ENCODE results near the gene USO1. TPM values are rescaled to one million over a fixed set of nuclear protein-coding genes. Genes with fewer than 3 reads are reported as not detected.
"Not testable (repeated sequence)": the region's sequence is repeated elsewhere in the genome, so short reads cannot be mapped to it uniquely, and the experiment has no call there.

Gene USO1
- polyA plus RNA-seq, 1 donor (not counting 4 experiments of a cell fraction or from before 2014, with no cell fraction given) = 75.4 TPM

DNA sequence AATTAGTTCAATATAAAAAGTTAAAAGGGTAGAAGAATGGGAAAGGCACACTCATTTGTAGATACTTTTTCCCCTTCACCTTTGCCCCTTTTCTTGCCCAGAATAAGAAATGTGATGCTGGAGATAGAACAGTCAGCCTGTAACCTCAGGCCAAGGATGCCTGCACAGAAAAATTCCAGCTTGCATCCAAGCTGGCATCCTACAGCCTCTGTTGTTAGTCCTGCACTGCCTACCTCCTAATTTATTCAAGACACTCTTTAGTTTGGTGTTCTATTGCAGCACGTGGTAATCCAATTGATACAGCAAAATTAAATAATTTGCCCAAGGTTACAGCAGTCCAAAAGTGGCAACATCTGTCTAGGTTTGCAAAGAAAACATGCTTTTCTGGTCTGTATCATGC is 9.7 kb upstream of the USO1 start:
- no peaks in the 10 kb centered on the region for H3K27me3 ChIP-seq (ENCODE audit: control insufficient read depth, extremely low read depth, insufficient read depth, low read length)
- peaks cover 16% of the 10 kb centered on the region for H3K4me1 ChIP-seq (ENCODE audit: control insufficient read depth, extremely low read depth, insufficient read depth, low read length)
- peaks cover 0 to 1% of the 10 kb centered on the region in 2 experiments for H3K36me3 ChIP-seq (ENCODE audit: control insufficient read depth in 2 of 2, extremely low read depth in 1 of 2, insufficient read depth in 2 of 2, low read length in 2 of 2)
- no peak overlapping the region for H3K27ac ChIP-seq (ENCODE audit: control insufficient read depth, insufficient read depth, low read length)
- no peak overlapping the region for H3K4me3 ChIP-seq (ENCODE audit: control insufficient read depth in 2 of 3, extremely low read depth in 1 of 3, insufficient read depth in 2 of 3, low read depth in 1 of 3, low read length in 3 of 3)
- DNase-seq (ENCODE audit: low read depth, low spot score) (no peak), FAIRE-seq (no peak)
- H4K20me1 ChIP-seq (ENCODE audit: control insufficient read depth, extremely low read depth, insufficient read depth, low read length) = no peaks in the 10 kb centered on the region
- H2AFZ ChIP-seq (ENCODE audit: control insufficient read depth, low read length) = no peak overlapping the region
- no peaks in the 10 kb centered on the region for H3K9me1 ChIP-seq (ENCODE audit: control insufficient read depth, extremely low read depth, insufficient read depth, low read length)
- no peaks in the 10 kb centered on the region for H3K79me2 ChIP-seq (ENCODE audit: control insufficient read depth, insufficient read depth, low read length)
- no peak overlapping the region for H3K4me2 ChIP-seq (ENCODE audit: control insufficient read depth, extremely low read depth, insufficient read depth, low read depth, low read length)
- dilution Hi-C loops (cut with MboI; ENCODE audit: extremely low pct_ligation_motif_present, low sequenced_read_pairs) = no loop called here
- no peaks in the 10 kb centered on the region for H3K9me3 ChIP-seq (ENCODE audit: control insufficient read depth, low read depth, low read length)
- no peak overlapping the region for H3K9ac ChIP-seq (ENCODE audit: control insufficient read depth, extremely low read depth, insufficient read depth, low read length)
- TF ChIP-seq, protein P1, sequence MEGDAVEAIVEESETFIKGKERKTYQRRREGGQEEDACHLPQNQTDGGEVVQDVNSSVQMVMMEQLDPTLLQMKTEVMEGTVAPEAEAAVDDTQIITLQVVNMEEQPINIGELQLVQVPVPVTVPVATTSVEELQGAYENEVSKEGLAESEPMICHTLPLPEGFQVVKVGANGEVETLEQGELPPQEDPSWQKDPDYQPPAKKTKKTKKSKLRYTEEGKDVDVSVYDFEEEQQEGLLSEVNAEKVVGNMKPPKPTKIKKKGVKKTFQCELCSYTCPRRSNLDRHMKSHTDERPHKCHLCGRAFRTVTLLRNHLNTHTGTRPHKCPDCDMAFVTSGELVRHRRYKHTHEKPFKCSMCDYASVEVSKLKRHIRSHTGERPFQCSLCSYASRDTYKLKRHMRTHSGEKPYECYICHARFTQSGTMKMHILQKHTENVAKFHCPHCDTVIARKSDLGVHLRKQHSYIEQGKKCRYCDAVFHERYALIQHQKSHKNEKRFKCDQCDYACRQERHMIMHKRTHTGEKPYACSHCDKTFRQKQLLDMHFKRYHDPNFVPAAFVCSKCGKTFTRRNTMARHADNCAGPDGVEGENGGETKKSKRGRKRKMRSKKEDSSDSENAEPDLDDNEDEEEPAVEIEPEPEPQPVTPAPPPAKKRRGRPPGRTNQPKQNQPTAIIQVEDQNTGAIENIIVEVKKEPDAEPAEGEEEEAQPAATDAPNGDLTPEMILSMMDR (optimal IDR thresholded peaks at IDR 0.05 in 1 of 3, IDR thresholded peaks at IDR 0.05 in 1 of 3, conservative IDR thresholded peaks at IDR 0.05 in 1 of 3; ENCODE audit: extremely low read depth in 1 of 3, insufficient read depth in 2 of 3, low read length in 3 of 3) = no peak
- TF ChIP-seq EZH2 (IDR thresholded peaks at IDR 0.05; ENCODE audit: low read length) = no peak

DNA sequence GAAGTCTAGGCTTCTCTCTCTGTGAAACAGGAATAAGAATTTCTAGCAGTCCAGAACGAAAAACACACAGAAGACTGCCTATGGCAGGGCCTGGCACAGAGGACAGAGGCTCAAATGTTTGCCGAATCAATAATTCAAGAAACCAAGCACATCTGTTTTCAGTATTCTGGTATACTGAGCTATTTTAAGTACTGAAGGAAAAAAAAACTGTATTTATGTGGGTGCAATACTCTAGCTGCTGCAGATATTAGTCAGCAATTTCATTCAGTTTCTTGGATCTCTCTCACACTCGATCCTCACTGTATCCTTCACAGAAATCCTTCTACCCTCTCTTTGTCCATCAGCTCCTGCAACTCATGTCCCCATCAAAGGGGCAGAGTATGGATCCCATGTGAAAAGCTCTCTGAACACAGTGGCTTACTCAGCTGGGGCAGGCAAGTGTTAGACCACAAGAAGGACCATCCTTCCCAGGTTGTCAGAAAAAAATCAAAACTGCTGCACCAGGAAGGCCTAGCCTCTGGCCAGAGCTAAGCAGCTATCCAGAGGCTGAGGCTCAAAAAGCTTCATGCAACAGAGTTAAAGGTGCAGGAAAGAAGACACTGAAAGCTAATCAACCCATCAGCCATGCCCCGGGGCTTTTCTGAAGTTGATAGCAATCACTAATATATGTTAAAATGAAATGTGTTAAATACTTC is 9.1 kb upstream of the USO1 start:
- dilution Hi-C loops (cut with MboI; ENCODE audit: extremely low pct_ligation_motif_present, low sequenced_read_pairs) = no loop called here
- TF ChIP-seq EZH2 (IDR thresholded peaks at IDR 0.05; ENCODE audit: low read length) = no peak
- TF ChIP-seq, protein P1 (optimal IDR thresholded peaks at IDR 0.05 in 1 of 3, IDR thresholded peaks at IDR 0.05 in 1 of 3, conservative IDR thresholded peaks at IDR 0.05 in 1 of 3; ENCODE audit: extremely low read depth in 1 of 3, insufficient read depth in 2 of 3, low read length in 3 of 3) = no peak
- Histone ChIP-seq H3K27me3 (ENCODE audit: control insufficient read depth, extremely low read depth, insufficient read depth, low read length) (no peaks in the 10 kb centered on the region), H3K9ac (ENCODE audit: control insufficient read depth, extremely low read depth, insufficient read depth, low read length) (no peak overlapping the region), H3K9me3 (ENCODE audit: control insufficient read depth, low read depth, low read length) (no peaks in the 10 kb centered on the region), H2AFZ (ENCODE audit: control insufficient read depth, low read length) (no peak overlapping the region), H4K20me1 (ENCODE audit: control insufficient read depth, extremely low read depth, insufficient read depth, low read length) (no peaks in the 10 kb centered on the region), H3K9me1 (ENCODE audit: control insufficient read depth, extremely low read depth, insufficient read depth, low read length) (no peaks in the 10 kb centered on the region), H3K4me3 (ENCODE audit: control insufficient read depth in 2 of 3, extremely low read depth in 1 of 3, insufficient read depth in 2 of 3, low read depth in 1 of 3, low read length in 3 of 3) (no peak overlapping the region), H3K27ac (ENCODE audit: control insufficient read depth, insufficient read depth, low read length) (no peak overlapping the region), H3K79me2 (ENCODE audit: control insufficient read depth, insufficient read depth, low read length) (no peaks in the 10 kb centered on the region), H3K4me1 (ENCODE audit: control insufficient read depth, extremely low read depth, insufficient read depth, low read length) (peaks cover 16% of the 10 kb centered on the region), H3K36me3 (ENCODE audit: control insufficient read depth in 2 of 2, extremely low read depth in 1 of 2, insufficient read depth in 2 of 2, low read length in 2 of 2) (peaks cover 0 to 1% of the 10 kb centered on the region in 2 experiments), H3K4me2 (ENCODE audit: control insufficient read depth, extremely low read depth, insufficient read depth, low read depth, low read length) (peak overlapping the region; percentile 19)
- FAIRE-seq (peak; percentile 60), DNase-seq (ENCODE audit: low read depth, low spot score) (no peak)

DNA sequence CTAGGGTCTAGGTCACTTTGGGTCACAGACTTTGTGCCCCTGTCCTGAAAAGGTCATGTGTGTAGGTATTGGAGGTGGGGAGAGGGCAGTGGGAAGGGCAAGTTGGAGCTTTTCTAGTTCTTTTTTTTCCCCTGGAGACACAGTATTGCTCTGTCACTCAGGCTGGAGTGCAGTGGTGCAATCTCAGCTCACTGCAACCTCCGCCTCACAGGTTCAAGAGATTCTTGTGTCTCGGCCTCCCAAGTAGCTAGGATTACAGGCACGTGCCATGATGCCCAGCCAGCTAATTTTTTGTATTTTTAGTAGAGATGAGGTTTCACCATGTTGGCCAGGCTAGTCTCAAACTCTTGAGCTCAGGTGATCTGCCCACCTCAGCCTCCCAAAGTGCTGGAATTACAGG is 8.3 kb upstream of the USO1 start:
- H3K36me3 ChIP-seq (ENCODE audit: control insufficient read depth in 2 of 2, extremely low read depth in 1 of 2, insufficient read depth in 2 of 2, low read length in 2 of 2); H3K9ac ChIP-seq (ENCODE audit: control insufficient read depth, extremely low read depth, insufficient read depth, low read length); H2AFZ ChIP-seq (ENCODE audit: control insufficient read depth, low read length); H4K20me1 ChIP-seq (ENCODE audit: control insufficient read depth, extremely low read depth, insufficient read depth, low read length); H3K9me3 ChIP-seq (ENCODE audit: control insufficient read depth, low read depth, low read length); H3K4me2 ChIP-seq (ENCODE audit: control insufficient read depth, extremely low read depth, insufficient read depth, low read depth, low read length); H3K9me1 ChIP-seq (ENCODE audit: control insufficient read depth, extremely low read depth, insufficient read depth, low read length); H3K4me3 ChIP-seq (ENCODE audit: control insufficient read depth in 2 of 3, extremely low read depth in 1 of 3, insufficient read depth in 2 of 3, low read depth in 1 of 3, low read length in 3 of 3); DNase-seq (ENCODE audit: low read depth, low spot score); H3K27ac ChIP-seq (ENCODE audit: control insufficient read depth, insufficient read depth, low read length); FAIRE-seq; H3K27me3 ChIP-seq (ENCODE audit: control insufficient read depth, extremely low read depth, insufficient read depth, low read length); H3K79me2 ChIP-seq (ENCODE audit: control insufficient read depth, insufficient read depth, low read length); dilution Hi-C loops (cut with MboI; ENCODE audit: extremely low pct_ligation_motif_present, low sequenced_read_pairs): not testable (repeated sequence)
- peaks cover 16% of the 10 kb centered on the region for H3K4me1 ChIP-seq (ENCODE audit: control insufficient read depth, extremely low read depth, insufficient read depth, low read length)
